Common myeloid progenitor, CD34-positive (primary cell): ENCODE measurements around the gene TECTA.

Source experiments
- CTCF ChIA-PET: fragments of 350-600 bp; sonication (Branson Sonifier 250); formaldehyde crosslinking; loops from one replicate; lab custom pipeline; 2021; ENCODE audit warnings: antibody characterized with exemption; lab: Charles Lee
- POLR2A ChIA-PET: fragments of 350-600 bp; sonication (Branson Sonifier 250); formaldehyde crosslinking; loops from one replicate; lab custom pipeline; 2021; ENCODE audit warnings: antibody characterized with exemption; lab: Charles Lee
- DNase-seq, 3 donors: peaks; one replicate each; pipeline versions ENCODE4 v3.0.0 to v3.0.0-alpha.2; 2013
- H3K27ac ChIP-seq, 2 experiments: 1 replicate in 1 of 2; 2 replicates in 1 of 2; pipeline ENCODE4 v1.7.0; 2013; ENCODE audit warnings: inconsistent platforms in 2 of 2, low read length in 2 of 2, mild to moderate bottlenecking in 2 of 2, low read depth in 1 of 2, moderate library complexity in 1 of 2; ENCODE audit not compliant: severe bottlenecking in 2 of 2, insufficient read depth in 1 of 2, poor library complexity in 1 of 2
- H3K27me3 ChIP-seq, 5 experiments: replicated peaks in 2 of 5; 1 replicate in 3 of 5; 2 replicates in 2 of 5; pipeline versions ENCODE4 v1.6.1 to v1.7.0; 2013; ENCODE audit warnings: low read length in 4 of 5, mild to moderate bottlenecking in 2 of 5, moderate library complexity in 2 of 5, inconsistent platforms in 1 of 5; ENCODE audit not compliant: insufficient read depth in 5 of 5, control insufficient read depth in 4 of 5
- H3K36me3 ChIP-seq, 4 experiments: 1 replicate in 2 of 4; 2 replicates in 2 of 4; pipeline versions ENCODE4 v1.6.1 to v1.7.0; 2013; ENCODE audit warnings: low read length in 3 of 4, control low read depth in 1 of 4, mild to moderate bottlenecking in 1 of 4; ENCODE audit not compliant: control insufficient read depth in 4 of 4, insufficient read depth in 4 of 4
- H3K4me1 ChIP-seq, 4 experiments: 1 replicate in 3 of 4; 2 replicates in 1 of 4; pipeline versions ENCODE4 v1.6.1 to v1.7.1; 2013; ENCODE audit warnings: low read length in 3 of 4, mild to moderate bottlenecking in 3 of 4, control low read depth in 1 of 4, inconsistent platforms in 1 of 4, moderate library complexity in 1 of 4; ENCODE audit not compliant: control insufficient read depth in 4 of 4, insufficient read depth in 4 of 4; ENCODE audit errors: control extremely low read depth in 1 of 4
- H3K4me3 ChIP-seq, 7 experiments: 1 replicate in 4 of 7; 2 replicates in 3 of 7; pipeline versions ENCODE4 v1.5.1 to v1.7.0; 2013; ENCODE audit warnings: mild to moderate bottlenecking in 7 of 7, low read length in 6 of 7, moderate library complexity in 6 of 7, inconsistent platforms in 2 of 7, low read depth in 2 of 7, control low read depth in 1 of 7; ENCODE audit not compliant: insufficient read depth in 4 of 7, control insufficient read depth in 1 of 7; ENCODE audit errors: extremely low read depth in 1 of 7
- H3K9me3 ChIP-seq, 5 experiments: 1 replicate in 4 of 5; 2 replicates in 1 of 5; pipeline versions ENCODE4 v1.6.1 to v1.7.1; 2013; ENCODE audit warnings: low read length in 4 of 5, mild to moderate bottlenecking in 2 of 5, inconsistent platforms in 1 of 5, low read depth in 1 of 5, moderate library complexity in 1 of 5; ENCODE audit not compliant: control insufficient read depth in 4 of 5, insufficient read depth in 2 of 5; ENCODE audit errors: control extremely low read depth in 1 of 5
- WGBS: methylation state at CpG from one replicate; pipeline ENCODE4 v1.1.5; 2013; ENCODE audit not compliant: insufficient coverage; 5-methylcytosine and 5-hydroxymethylcytosine counted together

Gene TECTA

DNA sequence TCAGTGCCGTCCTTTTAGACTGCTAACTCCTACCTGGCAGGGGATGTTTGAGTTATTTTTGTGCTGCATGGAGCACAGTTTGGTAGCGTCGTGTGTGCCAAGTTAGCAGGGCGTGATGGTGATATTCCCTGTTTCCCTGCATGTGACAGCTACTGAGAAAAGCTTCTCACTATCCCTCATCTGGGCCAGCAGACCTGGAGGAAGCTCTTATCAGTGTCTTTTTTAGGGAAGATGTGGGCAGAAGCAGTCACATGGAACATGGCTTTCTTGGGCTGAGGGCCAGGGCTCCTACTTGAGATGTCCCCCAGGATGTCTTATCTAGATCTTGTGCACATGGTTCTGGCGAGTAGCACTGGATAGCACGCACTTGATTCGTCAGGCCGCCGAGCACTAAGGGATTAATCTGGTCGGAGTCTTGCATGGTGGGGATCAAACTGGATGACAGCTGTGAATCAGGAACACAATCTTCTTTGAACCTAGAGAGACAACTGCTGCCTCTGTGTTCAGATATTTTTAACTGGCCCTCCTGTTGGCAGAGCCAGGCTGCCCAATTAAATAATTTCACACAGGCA, 33.8 kb downstream of the TECTA start:
- Histone ChIP-seq H3K36me3 (no peaks in the 10 kb centered on the region), H3K27me3 (no peaks in the 10 kb centered on the region), H3K9me3 (no peaks in the 10 kb centered on the region), H3K27ac (no peak overlapping the region), H3K4me1 (no peaks in the 10 kb centered on the region), H3K4me3 (no peak overlapping the region)
- ChIA-PET CTCF (no interaction called here), POLR2A (no interaction called here)
- DNase-seq = no peak
- WGBS = 86% methylated on average over 10 of the region's 10 CpGs

DNA sequence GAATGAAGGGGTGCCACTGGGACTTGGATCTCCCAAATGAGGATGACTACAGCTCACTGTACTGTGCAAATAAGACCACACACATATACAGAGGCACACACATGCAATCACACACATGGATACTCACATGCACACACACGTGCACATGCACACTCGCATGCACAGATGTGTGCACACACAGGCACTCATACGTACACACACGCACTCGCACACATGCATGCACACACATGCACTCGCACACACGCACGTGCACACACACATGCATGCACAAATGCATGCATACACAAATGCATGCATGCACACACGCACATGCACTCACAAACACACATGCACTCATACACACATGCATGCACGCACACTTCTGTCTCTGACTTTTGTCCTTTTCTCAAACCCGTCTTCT, 36.0 kb downstream of the TECTA start:
- CTCF ChIA-PET = no interaction called here
- Histone ChIP-seq H3K4me1 (no peaks in the 10 kb centered on the region), H3K27ac (no peak overlapping the region), H3K36me3 (no peaks in the 10 kb centered on the region), H3K9me3 (no peaks in the 10 kb centered on the region), H3K4me3 (no peak overlapping the region), H3K27me3 (no peaks in the 10 kb centered on the region)
- POLR2A ChIA-PET = no interaction called here
- 86% methylated on average over 11 of the region's 11 CpGs for WGBS
- DNase-seq = no peak

DNA sequence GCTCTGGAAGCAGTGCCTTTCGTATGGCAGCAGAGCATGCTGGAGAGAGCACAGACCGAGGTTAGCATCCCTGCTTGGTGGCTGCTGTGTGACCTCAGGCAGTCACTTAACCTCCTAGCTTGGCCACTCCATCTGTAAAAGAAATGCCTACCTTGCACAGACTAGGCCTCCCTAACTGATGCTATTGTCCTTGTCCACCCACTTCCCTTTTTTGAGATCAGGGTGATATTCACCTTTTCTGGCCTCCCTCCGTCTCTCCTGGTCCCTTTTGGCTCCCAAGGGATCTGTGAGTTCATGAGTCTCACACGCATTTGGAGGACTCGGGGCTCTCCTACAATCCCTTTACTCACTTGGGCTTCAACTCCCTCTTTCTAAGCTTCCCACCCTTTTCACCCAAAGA, 37.2 kb downstream of the TECTA start:
- no peak overlapping the region for H3K27ac ChIP-seq
- H3K27me3 ChIP-seq = peaks cover 0 to 2% (median 0%) of the 10 kb centered on the region in 5 experiments
- no peaks in the 10 kb centered on the region for H3K9me3 ChIP-seq
- no peak overlapping the region for H3K4me3 ChIP-seq
- ChIA-PET POLR2A (no interaction called here), CTCF (no interaction called here)
- no peak for DNase-seq
- WGBS = 98% methylated on average over 5 of the region's 5 CpGs
- no peaks in the 10 kb centered on the region for H3K4me1 ChIP-seq
- H3K36me3 ChIP-seq = no peaks in the 10 kb centered on the region

- CTCF ChIA-PET = no interaction called here
- POLR2A ChIA-PET = no interaction called here
- WGBS = 67% methylated on average over 6 of the region's 8 CpGs
Measured at GRCh38 chr11:121140369-121140768, 39.3 kb downstream of the TECTA start.

DNA sequence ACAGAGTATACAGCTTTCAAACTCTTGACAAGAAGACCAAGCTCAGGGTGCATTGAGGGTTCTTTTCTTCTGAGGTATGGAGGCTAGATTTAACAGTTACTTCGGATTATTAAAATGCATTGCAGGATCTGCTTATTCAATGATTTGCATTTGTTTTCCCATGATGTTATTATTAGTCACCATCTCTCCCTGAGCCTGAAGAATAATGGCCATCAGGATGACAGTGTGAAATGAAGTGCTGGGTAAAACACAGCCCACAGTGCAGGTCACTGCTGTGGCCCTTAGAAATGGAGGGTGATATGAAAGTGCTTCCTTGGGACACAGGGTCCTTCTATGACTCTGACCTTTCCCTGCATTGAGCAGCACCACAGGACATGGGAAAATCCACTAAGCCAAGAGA, 40.0 kb downstream of the TECTA start:
- Histone ChIP-seq H3K27ac (no peak overlapping the region), H3K27me3 (peaks cover 0 to 5% (median 0%) of the 10 kb centered on the region in 5 experiments), H3K4me3 (no peak overlapping the region), H3K4me1 (no peaks in the 10 kb centered on the region), H3K36me3 (no peaks in the 10 kb centered on the region), H3K9me3 (no peaks in the 10 kb centered on the region)
- DNase-seq = no peak
- WGBS = 100% methylated on average over 1 of the region's 1 CpG
- POLR2A ChIA-PET = no interaction called here
- CTCF ChIA-PET = interaction anchor here (1.3 to 1.7 kb wide), 2 partner anchors 12 to 53 kb away, joined by 3 to 4 read pairs; no protein-coding TSS in a partner anchor

More at GRCh38 chr11:121140369-121140768, 39.3 kb downstream of the TECTA start:
- H3K27me3 ChIP-seq = peaks cover 0 to 2% (median 0%) of the 10 kb centered on the region in 5 experiments
- no peaks in the 10 kb centered on the region for H3K9me3 ChIP-seq
- H3K36me3 ChIP-seq = no peaks in the 10 kb centered on the region
- no peaks in the 10 kb centered on the region for H3K4me1 ChIP-seq
- no peak for DNase-seq
- H3K4me3 ChIP-seq = no peak overlapping the region
- no peak overlapping the region for H3K27ac ChIP-seq

GRCh38 chr11:121143921-121144320, 42.9 kb downstream of the TECTA start:
- Histone ChIP-seq H3K4me3 (no peak overlapping the region), H3K36me3 (no peaks in the 10 kb centered on the region), H3K27ac (no peak overlapping the region), H3K27me3 (peaks cover 0 to 5% (median 0%) of the 10 kb centered on the region in 5 experiments), H3K4me1 (no peaks in the 10 kb centered on the region), H3K9me3 (no peaks in the 10 kb centered on the region)
- ChIA-PET POLR2A (no interaction called here), CTCF (no interaction called here)
- no peak for DNase-seq
- 100% methylated on average over 4 of the region's 5 CpGs for WGBS

DNA sequence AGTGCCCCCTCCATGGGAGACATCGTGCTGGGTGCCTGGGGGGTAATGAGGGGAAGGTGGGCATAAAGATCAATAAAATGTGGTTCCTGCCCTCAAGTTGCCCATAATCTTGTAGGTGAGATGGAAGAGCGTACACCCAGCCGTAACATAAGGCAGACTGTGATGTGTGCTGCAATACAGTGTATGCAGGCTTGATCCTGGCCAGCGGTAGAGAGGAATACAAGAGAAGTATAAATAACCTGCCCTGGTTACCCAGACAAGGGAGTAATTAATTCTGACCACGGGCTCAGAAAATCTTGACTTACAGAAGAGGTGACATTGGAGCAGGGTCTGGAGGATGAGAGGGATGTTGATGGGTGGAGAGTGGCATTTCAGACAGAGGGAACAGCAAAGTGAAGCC, 43.7 kb downstream of the TECTA start:
- POLR2A ChIA-PET = no interaction called here
- DNase-seq = no peak
- H3K9me3 ChIP-seq = no peaks in the 10 kb centered on the region
- CTCF ChIA-PET = no interaction called here
- no peak overlapping the region for H3K4me3 ChIP-seq
- H3K27me3 ChIP-seq = peaks cover 0 to 5% (median 0%) of the 10 kb centered on the region in 5 experiments
- 80% methylated on average over 4 of the region's 5 CpGs for WGBS
- no peak overlapping the region for H3K27ac ChIP-seq
- H3K36me3 ChIP-seq = no peaks in the 10 kb centered on the region
- H3K4me1 ChIP-seq = no peaks in the 10 kb centered on the region
